B cell (primary cell): ENCODE measurements around the gene FGD1.

Source experiments
- CTCF ChIP-seq: fragments of 200-600 bp; IDR thresholded peaks from one replicate; pipeline ENCODE4 v1.8.0; 2022; ENCODE audit warnings: antibody characterized with exemption, mild to moderate bottlenecking
- EZH2 ChIP-seq: IDR thresholded peaks from 2 replicates; pipeline ENCODE4 v1.6.1; 2012; ENCODE audit warnings: borderline replicate concordance, low read depth, mild to moderate bottlenecking, moderate library complexity, low read length; ENCODE audit not compliant: insufficient read depth, poor library complexity, severe bottlenecking

GRCh38 chrX:54430519-54430918 lies 65.5 kb downstream of the FGD1 start:
- TF ChIP-seq CTCF (no peak), EZH2 (no peak)
